Measurements from ENCODE around the gene TROAP.
A peak's percentile ranks its signal among the peaks of the same experiment; 100 is the strongest.
"Not testable (repeated sequence)": the region's sequence is repeated elsewhere in the genome, so short reads cannot be mapped to it uniquely, and the experiment has no call there.

TROAP gene, protein sequence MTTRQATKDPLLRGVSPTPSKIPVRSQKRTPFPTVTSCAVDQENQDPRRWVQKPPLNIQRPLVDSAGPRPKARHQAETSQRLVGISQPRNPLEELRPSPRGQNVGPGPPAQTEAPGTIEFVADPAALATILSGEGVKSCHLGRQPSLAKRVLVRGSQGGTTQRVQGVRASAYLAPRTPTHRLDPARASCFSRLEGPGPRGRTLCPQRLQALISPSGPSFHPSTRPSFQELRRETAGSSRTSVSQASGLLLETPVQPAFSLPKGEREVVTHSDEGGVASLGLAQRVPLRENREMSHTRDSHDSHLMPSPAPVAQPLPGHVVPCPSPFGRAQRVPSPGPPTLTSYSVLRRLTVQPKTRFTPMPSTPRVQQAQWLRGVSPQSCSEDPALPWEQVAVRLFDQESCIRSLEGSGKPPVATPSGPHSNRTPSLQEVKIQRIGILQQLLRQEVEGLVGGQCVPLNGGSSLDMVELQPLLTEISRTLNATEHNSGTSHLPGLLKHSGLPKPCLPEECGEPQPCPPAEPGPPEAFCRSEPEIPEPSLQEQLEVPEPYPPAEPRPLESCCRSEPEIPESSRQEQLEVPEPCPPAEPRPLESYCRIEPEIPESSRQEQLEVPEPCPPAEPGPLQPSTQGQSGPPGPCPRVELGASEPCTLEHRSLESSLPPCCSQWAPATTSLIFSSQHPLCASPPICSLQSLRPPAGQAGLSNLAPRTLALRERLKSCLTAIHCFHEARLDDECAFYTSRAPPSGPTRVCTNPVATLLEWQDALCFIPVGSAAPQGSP

DNA sequence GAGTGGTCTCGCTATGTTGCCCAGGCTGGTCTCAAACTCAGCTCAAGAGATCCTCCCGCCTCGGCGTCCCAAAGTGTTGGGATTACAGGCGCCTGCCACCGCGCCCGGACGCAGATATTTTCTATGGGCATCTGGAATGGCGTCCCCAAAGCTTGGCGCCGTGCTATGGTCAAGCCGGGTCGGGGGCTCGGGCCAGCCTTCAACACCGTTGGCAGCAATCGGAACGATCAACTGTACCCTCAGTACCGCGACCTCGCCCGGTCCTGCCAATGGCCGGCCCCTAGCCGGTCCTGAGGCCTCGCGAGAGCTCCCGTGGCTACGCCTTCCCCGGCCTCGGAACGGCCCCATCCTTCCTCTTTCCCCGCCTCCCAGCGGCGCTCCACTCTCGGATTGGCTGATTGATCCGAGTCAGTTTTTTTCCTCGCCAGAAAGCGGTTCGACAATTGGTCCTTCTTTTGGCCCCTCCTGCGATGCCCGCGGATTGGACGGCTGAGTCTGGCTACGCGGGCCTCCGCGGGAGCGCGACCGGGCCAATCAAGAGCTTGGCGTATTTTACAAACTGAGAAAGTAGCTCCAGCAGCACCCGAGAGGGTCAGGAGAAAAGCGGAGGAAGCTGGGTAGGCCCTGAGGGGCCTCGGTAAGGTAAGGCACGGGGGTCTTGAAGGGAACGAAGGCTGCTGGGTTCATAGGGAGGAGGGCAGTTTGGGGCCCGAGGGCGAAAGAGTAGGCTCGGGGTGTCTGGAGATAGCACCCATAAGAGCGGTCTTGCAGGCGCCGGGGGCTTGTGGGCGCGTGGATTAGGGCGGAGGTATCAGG is at the start of gene TROAP:
Gene TROAP, plus strand, starts transcription at position 548 of the 816 bp plus-strand sequence. CDS start 354 bp downstream, outside the sequence.
- no peaks in the 10 kb centered on the region for H3K27me3 Mint-ChIP-seq
- H3K36me3 Mint-ChIP-seq (ENCODE audit: insufficient read depth): peaks cover 2% of the 10 kb centered on the region
- H3K4me1 Mint-ChIP-seq: peaks cover 22% of the 10 kb centered on the region
- peak within 1 kb of the TSS; percentile 91 for H3K4me3 Mint-ChIP-seq
- H3K9me3 Mint-ChIP-seq: no peaks in the 10 kb centered on the region
- peak; percentile 93 to 98 for DNase-seq (ENCODE audit: low spot score in 2 of 2)
- peak; percentile 99 for ATAC-seq (replicated peaks; ENCODE audit: extremely low read depth, poor library complexity, severe bottlenecking)
- H3K27ac Mint-ChIP-seq (ENCODE audit: low read depth): peak within 1 kb of the TSS; percentile 86

DNA sequence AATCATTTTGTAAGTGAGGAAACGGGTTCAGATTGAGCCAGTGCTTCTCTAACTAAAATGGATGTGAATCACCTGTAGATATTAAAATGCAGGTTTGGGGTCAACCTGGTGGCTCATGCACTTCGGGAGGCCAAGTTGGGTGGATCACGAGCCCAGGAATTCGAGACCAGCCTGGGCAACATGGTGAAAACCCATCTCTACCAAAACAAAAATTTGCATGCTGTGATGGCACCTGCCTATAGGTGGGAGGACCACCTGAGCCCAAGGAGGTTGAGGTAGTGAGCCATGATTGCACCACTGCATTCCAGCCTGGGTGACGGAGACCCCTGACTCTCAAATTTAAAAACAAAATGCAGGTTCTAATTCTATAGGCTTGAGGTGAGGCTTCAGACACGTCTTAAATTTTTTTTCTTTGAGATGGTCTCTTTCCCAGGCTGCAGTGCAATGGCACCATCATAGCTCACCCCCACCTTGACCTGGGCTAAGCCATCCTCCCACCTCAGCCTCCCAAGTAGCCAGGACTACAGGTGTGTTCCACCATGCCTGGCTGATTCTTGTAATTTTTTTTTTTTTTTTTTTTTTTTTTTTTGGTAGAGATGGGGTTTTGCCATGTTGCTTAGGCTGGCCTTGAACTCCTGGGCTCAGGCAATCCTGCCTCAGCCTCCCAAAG is 49.2 kb upstream of the TROAP start:
- peaks cover 26% of the 10 kb centered on the region for H3K36me3 Mint-ChIP-seq (ENCODE audit: insufficient read depth)
- ATAC-seq (replicated peaks; ENCODE audit: extremely low read depth, poor library complexity, severe bottlenecking) (no peak), DNase-seq (ENCODE audit: low spot score in 2 of 2) (no peak)
- no peak overlapping the region for H3K4me3 Mint-ChIP-seq
- H3K4me1 Mint-ChIP-seq: peaks cover under 1% of the 10 kb centered on the region
- H3K9me3 Mint-ChIP-seq: no peaks in the 10 kb centered on the region
- peaks cover under 1% of the 10 kb centered on the region for H3K27me3 Mint-ChIP-seq
- no peak overlapping the region for H3K27ac Mint-ChIP-seq (ENCODE audit: low read depth)

DNA sequence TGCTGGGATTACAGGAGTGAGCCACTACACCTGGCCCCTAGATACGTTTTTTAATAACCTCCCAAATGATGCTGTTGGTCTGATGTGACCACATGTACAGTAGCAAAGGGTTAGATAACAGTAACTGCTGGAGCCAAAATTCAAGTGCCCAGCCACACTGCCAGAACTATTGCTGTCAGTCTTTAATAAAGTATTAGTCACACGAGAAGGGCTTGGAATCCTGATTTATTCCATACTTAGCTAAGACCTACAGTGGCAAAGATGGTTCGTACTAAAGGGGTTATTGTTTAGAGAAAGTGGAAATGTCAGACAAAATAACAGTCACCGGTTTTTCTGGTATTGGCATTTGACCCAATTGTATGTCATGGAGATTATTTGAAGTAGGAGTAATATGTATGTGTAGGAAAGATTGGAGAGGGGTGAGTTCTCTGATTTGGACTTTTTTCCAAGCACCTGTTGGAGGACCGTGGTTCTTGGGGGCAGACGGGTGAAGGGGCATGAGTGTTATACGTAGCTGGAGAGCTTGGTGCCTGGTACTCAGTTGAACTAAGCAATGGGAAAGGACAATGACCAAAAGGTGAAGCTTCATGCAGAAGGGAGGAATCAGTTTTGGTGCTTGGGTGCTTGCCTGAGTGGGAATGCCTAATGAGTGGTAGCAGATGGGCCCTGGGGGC is 48.5 kb upstream of the TROAP start:
- DNase-seq (ENCODE audit: low spot score in 2 of 2): no peak
- H3K27me3 Mint-ChIP-seq: peaks cover 7% of the 10 kb centered on the region
- no peak for ATAC-seq (replicated peaks; ENCODE audit: extremely low read depth, poor library complexity, severe bottlenecking)
- no peak overlapping the region for H3K4me3 Mint-ChIP-seq
- no peak overlapping the region for H3K27ac Mint-ChIP-seq (ENCODE audit: low read depth)
- H3K9me3 Mint-ChIP-seq: no peaks in the 10 kb centered on the region
- peaks cover 26% of the 10 kb centered on the region for H3K36me3 Mint-ChIP-seq (ENCODE audit: insufficient read depth)
- H3K4me1 Mint-ChIP-seq: no peaks in the 10 kb centered on the region

DNA sequence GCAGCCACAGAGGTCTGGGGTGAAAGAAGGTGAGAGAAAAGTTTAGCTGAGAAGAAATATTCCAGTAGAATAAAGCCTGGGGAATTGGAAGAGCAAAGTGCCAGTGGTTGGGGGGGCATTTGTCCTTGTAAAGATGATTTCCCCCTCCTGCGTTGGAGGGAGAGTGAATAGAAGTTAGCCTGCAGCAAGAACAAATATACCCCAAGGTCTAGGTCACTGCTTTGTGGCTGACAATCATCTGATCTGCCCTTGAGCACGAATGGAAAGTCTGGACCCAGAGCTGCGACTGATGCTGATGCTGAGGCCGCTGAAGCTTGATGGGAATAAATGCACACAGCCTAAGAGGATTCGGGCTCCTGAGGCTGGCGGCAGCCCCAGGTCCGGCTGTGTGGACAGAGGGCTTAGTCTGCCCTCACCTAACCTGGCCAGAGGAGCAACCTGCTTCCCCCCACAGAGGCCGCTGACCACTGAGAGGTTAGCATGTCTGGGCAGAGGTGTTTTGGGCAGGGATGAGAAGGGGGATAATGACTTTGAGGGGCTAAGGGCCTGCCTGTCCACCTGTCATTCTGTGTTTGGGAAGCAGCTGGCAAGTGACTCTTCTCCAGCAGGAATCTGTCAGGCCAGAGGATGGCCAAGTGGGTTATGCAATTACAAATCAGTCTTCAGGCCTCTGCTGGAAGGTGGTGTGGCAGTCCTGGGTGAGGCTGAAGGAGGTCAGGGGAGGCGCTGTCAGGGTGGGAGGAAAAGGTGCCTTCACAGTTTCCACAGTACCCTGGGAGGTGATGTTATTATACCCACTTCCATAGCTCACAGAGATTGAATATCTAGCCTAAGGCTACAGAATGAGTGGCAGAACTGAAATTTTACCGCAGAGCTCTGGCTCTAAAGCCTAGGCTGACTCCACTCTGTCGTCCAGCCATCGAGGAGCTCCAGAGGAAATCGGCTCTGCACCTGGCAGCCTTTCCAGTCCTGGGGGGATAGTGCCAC is 46.5 kb upstream of the TROAP start:
- peaks cover 13% of the 10 kb centered on the region for H3K36me3 Mint-ChIP-seq (ENCODE audit: insufficient read depth)
- ATAC-seq (replicated peaks; ENCODE audit: extremely low read depth, poor library complexity, severe bottlenecking) (no peak), DNase-seq (ENCODE audit: low spot score in 2 of 2) (no peak)
- no peaks in the 10 kb centered on the region for H3K9me3 Mint-ChIP-seq
- peaks cover 11% of the 10 kb centered on the region for H3K27me3 Mint-ChIP-seq
- no peaks in the 10 kb centered on the region for H3K4me1 Mint-ChIP-seq
- H3K4me3 Mint-ChIP-seq: no peak overlapping the region
- no peak overlapping the region for H3K27ac Mint-ChIP-seq (ENCODE audit: low read depth)

DNA sequence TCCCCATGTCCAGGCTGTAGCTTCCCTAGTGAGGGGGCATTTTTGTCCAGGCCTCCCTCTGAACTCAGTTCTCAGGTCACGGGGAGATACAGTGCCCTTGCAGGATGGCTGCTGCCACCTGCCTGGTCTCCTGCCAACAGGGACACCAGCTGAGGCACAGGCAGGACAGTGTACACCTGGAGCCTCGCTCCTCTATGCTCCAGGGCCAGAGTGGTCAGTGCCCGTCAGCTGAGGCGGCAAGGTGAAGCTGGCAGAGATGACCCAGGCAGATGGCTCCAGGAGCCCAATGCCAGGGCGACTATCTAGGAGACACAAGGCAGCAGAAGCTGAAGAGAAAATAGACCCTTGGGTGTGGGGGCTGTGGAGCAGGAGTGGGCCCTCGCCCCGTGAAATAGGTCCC is 45.6 kb upstream of the TROAP start:
- H3K4me1 Mint-ChIP-seq: no peaks in the 10 kb centered on the region
- peaks cover 8% of the 10 kb centered on the region for H3K36me3 Mint-ChIP-seq (ENCODE audit: insufficient read depth)
- no peaks in the 10 kb centered on the region for H3K9me3 Mint-ChIP-seq
- no peak overlapping the region for H3K4me3 Mint-ChIP-seq
- no peak overlapping the region for H3K27ac Mint-ChIP-seq (ENCODE audit: low read depth)
- H3K27me3 Mint-ChIP-seq: peaks cover 20% of the 10 kb centered on the region
- no peak for ATAC-seq (replicated peaks; ENCODE audit: extremely low read depth, poor library complexity, severe bottlenecking)
- no peak for DNase-seq (ENCODE audit: low spot score in 2 of 2)

DNA sequence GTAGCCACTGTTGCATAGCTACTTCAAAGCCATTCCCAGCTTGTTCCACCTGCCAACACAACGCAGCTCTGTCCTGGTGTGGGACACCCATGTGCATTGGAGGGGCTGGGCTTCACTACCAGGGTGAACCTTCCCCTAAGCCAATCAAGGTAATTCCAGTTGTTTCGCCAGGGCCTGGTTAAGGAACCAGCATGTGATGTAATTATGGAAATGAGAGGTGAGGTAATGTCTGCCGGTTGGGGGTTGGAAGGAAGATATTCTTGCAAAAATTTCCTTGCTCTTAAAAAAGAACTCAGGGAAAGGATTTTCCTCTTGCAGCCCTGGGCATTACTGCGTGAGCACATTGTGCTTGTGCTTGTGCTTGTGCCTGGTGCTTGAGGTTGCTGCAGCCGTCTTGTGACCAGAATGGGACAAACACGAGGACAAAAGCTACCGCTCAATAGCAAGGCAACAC is 43.3 kb upstream of the TROAP start:
- no peak overlapping the region for H3K27ac Mint-ChIP-seq (ENCODE audit: low read depth)
- peaks cover 6% of the 10 kb centered on the region for H3K36me3 Mint-ChIP-seq (ENCODE audit: insufficient read depth)
- ATAC-seq (replicated peaks; ENCODE audit: extremely low read depth, poor library complexity, severe bottlenecking) (no peak), DNase-seq (ENCODE audit: low spot score in 2 of 2) (no peak)
- no peaks in the 10 kb centered on the region for H3K9me3 Mint-ChIP-seq
- H3K4me3 Mint-ChIP-seq: no peak overlapping the region
- peaks cover 35% of the 10 kb centered on the region for H3K27me3 Mint-ChIP-seq
- no peaks in the 10 kb centered on the region for H3K4me1 Mint-ChIP-seq

DNA sequence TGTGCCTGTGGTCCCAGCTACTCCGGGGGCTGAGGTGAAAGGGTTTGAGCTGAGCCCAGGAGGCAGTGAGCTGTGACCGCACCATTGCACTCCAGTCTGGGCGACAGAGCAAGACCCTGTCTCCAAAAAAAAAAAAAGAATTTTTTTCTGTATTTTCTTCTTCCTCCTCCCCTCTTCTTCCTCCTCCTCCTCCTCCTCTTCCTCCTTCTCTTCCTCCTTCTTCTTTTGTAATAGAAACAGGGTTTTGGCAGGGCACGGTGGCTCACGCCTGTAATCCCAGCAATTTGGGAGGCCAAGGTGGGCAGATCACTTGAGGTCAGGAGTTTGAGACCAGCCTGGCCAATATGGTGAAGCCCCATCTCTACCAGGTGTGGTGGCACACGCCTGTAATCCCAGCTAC is 42.5 kb upstream of the TROAP start:
- H3K27me3 Mint-ChIP-seq: peaks cover 40% of the 10 kb centered on the region
- H3K27ac Mint-ChIP-seq (ENCODE audit: low read depth); DNase-seq (ENCODE audit: low spot score in 2 of 2); H3K4me1 Mint-ChIP-seq; ATAC-seq (replicated peaks; ENCODE audit: extremely low read depth, poor library complexity, severe bottlenecking); H3K36me3 Mint-ChIP-seq (ENCODE audit: insufficient read depth); H3K9me3 Mint-ChIP-seq; H3K4me3 Mint-ChIP-seq: not testable (repeated sequence)

DNA sequence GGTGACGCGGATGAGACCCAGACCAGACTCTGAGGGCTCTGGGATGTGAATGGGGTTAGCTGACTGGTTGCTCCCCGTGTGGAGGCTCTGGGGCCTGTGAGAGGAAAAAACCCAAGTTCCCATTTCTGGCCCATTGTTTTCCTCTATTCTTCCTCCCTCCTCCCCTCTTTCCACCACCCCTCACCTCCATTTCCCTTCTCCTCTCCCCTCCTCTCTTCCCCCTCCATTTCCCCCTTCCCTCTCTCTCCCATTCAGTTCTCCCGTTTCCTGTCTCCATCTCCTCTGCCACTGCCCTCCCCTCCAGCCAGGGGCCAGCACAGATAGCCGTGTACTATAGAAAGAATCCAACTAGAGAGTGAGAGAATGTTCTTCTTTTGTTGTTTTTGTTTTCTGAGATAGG is 40.8 kb upstream of the TROAP start:
- DNase-seq (ENCODE audit: low spot score in 2 of 2) (no peak), ATAC-seq (replicated peaks; ENCODE audit: extremely low read depth, poor library complexity, severe bottlenecking) (no peak)
- no peak overlapping the region for H3K27ac Mint-ChIP-seq (ENCODE audit: low read depth)
- no peak overlapping the region for H3K4me3 Mint-ChIP-seq
- peaks cover 3% of the 10 kb centered on the region for H3K36me3 Mint-ChIP-seq (ENCODE audit: insufficient read depth)
- no peaks in the 10 kb centered on the region for H3K4me1 Mint-ChIP-seq
- H3K9me3 Mint-ChIP-seq: no peaks in the 10 kb centered on the region
- H3K27me3 Mint-ChIP-seq: peaks cover 55% of the 10 kb centered on the region

DNA sequence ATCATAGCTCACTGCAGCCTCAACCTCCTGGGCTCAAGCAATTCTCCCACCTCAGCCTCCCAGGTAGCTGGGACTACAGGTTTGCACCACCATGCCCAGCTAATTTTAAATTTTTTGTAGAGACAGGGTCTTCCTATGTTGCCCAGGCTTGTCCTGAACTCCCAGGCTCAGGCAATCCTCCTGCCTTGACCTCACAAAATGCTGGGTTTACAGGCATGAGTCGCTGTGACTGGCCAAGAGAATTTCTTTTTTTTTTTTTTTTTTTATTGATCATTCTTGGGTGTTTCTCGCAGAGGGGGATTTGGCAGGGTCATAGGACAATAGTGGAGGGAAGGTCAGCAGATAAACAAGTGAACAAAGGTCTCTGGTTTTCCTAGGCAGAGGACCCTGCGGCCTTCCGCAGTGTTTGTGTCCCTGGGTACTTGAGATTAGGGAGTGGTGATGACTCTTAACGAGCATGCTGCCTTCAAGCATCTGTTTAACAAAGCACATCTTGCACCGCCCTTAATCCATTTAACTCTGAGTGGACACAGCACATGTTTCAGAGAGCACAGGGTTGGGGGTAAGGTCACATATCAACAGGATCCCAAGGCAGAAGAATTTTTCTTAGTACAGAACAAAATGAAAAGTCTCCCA is 40.2 kb upstream of the TROAP start:
- H3K4me1 Mint-ChIP-seq; H3K9me3 Mint-ChIP-seq; H3K36me3 Mint-ChIP-seq (ENCODE audit: insufficient read depth); DNase-seq (ENCODE audit: low spot score in 2 of 2); H3K27ac Mint-ChIP-seq (ENCODE audit: low read depth); H3K4me3 Mint-ChIP-seq; ATAC-seq (replicated peaks; ENCODE audit: extremely low read depth, poor library complexity, severe bottlenecking): not testable (repeated sequence)
- H3K27me3 Mint-ChIP-seq: peaks cover 61% of the 10 kb centered on the region

DNA sequence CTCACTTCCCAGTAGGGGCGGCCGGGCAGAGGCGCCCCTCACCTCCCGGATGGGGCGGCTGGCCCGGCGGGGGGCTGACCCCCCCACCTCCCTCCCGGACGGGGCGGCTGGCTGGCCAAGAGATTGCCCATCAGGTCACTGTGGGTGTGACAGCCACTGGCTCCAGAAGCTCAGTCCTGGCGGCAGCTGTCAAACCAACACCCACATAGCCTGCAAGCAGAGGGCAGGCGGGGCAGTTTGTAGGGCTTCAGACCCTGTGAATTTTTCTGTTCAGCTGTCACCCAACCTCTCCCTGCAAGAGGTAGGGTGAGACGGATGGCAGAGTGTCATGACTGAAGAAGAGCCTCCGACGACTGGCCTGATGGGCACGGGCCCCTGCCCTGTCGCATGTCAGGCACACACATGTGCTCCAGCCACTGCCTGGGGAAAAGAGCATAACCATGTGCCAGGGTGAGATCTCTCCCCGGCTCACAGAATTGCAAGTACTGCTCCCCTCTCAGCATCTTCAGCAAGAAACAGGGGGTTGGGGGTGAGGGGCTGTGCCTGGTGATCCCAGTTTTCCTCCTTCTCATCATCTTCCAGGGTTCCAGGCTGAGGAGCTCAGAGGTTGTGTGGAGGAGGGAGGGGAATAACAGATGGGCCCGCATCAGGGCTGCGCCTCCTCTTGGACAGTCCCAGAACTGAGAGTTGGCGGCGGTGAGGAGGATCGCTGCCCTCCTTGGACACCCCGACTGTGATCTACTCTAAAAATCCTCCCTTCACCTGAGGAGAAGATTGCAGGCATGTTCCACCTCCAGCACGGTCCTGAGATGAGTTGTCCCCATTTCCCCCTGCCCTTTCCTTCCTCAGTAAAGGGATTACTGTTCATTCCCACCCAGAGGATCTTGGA is 39.3 kb upstream of the TROAP start:
- no peak for DNase-seq (ENCODE audit: low spot score in 2 of 2)

More for the DNA sequence above, 39.3 kb upstream of the TROAP start:
- no peaks in the 10 kb centered on the region for H3K9me3 Mint-ChIP-seq
- no peak overlapping the region for H3K4me3 Mint-ChIP-seq
- no peak overlapping the region for H3K27ac Mint-ChIP-seq (ENCODE audit: low read depth)
- ATAC-seq (replicated peaks; ENCODE audit: extremely low read depth, poor library complexity, severe bottlenecking): no peak
- H3K27me3 Mint-ChIP-seq: peaks cover 70% of the 10 kb centered on the region
- peaks cover 6% of the 10 kb centered on the region for H3K36me3 Mint-ChIP-seq (ENCODE audit: insufficient read depth)
- H3K4me1 Mint-ChIP-seq: no peaks in the 10 kb centered on the region

Data from central memory CD8-positive, alpha-beta T cell (primary cell).